ENCODE data around the gene CNTNAP5. TPM values are rescaled to one million over a fixed set of nuclear protein-coding genes. Genes with fewer than 3 reads are reported as not detected.

Gene CNTNAP5
- total RNA-seq, 1 experiment from 2014 or later: not detected

DNA sequence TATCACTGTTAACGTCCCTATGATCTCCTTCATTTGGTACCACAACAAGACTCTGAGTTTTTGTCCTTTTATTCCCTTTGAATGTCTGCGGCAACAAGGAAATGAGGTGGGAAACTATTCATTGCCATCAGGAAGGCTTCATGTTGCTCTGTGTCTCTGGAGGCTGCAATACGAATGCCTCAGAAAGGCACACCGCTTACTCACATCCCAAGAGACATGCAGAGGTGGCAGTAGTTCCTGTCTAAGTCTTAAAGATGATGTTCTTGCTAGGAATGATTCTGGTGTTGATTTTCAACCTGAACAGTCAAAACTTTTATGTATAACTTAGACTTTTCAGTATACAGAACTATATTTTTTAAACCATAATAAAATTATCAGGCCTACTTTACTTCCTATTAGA is 24.0 kb downstream of the CNTNAP5 start:
- no peak overlapping the region for H3K4me3 ChIP-seq (ENCODE audit: low read depth, low read length, poor library complexity, severe bottlenecking)
- H3K9me3 ChIP-seq (ENCODE audit: low read depth, low read length, poor library complexity, severe bottlenecking): no peaks in the 10 kb centered on the region
- TF ChIP-seq, protein P1, sequence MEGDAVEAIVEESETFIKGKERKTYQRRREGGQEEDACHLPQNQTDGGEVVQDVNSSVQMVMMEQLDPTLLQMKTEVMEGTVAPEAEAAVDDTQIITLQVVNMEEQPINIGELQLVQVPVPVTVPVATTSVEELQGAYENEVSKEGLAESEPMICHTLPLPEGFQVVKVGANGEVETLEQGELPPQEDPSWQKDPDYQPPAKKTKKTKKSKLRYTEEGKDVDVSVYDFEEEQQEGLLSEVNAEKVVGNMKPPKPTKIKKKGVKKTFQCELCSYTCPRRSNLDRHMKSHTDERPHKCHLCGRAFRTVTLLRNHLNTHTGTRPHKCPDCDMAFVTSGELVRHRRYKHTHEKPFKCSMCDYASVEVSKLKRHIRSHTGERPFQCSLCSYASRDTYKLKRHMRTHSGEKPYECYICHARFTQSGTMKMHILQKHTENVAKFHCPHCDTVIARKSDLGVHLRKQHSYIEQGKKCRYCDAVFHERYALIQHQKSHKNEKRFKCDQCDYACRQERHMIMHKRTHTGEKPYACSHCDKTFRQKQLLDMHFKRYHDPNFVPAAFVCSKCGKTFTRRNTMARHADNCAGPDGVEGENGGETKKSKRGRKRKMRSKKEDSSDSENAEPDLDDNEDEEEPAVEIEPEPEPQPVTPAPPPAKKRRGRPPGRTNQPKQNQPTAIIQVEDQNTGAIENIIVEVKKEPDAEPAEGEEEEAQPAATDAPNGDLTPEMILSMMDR (conservative IDR thresholded peaks at IDR 0.05; ENCODE audit: low read depth, low read length): no peak
- no peak for TF ChIP-seq EZH2 (IDR thresholded peaks at IDR 0.05; ENCODE audit: borderline replicate concordance, low read depth, low read length, poor library complexity, severe bottlenecking)
- no peak overlapping the region for H3K27ac ChIP-seq (ENCODE audit: low read depth, low read length, poor library complexity, severe bottlenecking)
- BruUV-seq (replicated peaks): no TSS peak
- CTCF ChIA-PET: no interaction called here
- POLR2A ChIA-PET (ENCODE audit: low non-redundant PET): no interaction called here
- no peaks in the 10 kb centered on the region for H3K4me1 ChIP-seq (ENCODE audit: insufficient read depth, low read length, poor library complexity, severe bottlenecking)
- H3K36me3 ChIP-seq (ENCODE audit: insufficient read depth, low read length, poor library complexity, severe bottlenecking): no peaks in the 10 kb centered on the region
- intact Hi-C loops (cut with micrococcal nuclease; ENCODE audit: unreplicated experiment): no loop called here
- DNase-seq (ENCODE audit: low spot score): no peak
- H3K27me3 ChIP-seq (replicated peaks; ENCODE audit: insufficient read depth, low read depth, low read length, poor library complexity): no peaks in the 10 kb centered on the region

- POLR2A ChIA-PET (ENCODE audit: low non-redundant PET): no interaction called here
- no peak for TF ChIP-seq EZH2 (IDR thresholded peaks at IDR 0.05; ENCODE audit: borderline replicate concordance, low read depth, low read length, poor library complexity, severe bottlenecking)
- TF ChIP-seq, protein P1 (conservative IDR thresholded peaks at IDR 0.05; ENCODE audit: low read depth, low read length): no peak
- no TSS peak for BruUV-seq (replicated peaks)
Measured at GRCh38 chr2:124050833-124051497, 25.9 kb downstream of the CNTNAP5 start.

DNA sequence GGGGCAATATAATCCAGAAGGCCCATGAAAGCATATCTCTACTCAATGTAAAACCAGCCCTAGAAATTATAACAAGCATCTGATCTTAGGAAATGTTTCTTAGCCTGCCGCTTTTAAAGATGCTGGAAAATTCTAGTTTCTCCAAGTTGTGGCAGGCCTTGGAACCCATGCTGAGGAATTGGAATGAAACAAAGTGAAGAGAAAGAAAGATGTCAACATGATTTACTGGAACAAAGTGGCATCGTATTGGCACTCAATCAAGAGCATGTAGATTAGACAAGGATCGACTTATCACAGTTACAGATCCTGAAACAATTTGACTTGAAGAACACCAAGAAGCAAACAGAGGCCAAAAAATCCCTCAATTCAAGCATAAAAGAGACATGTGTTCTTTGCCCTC is 28.7 kb downstream of the CNTNAP5 start:
- H3K36me3 ChIP-seq (ENCODE audit: insufficient read depth, low read length, poor library complexity, severe bottlenecking): no peaks in the 10 kb centered on the region
- no peak for TF ChIP-seq EZH2 (IDR thresholded peaks at IDR 0.05; ENCODE audit: borderline replicate concordance, low read depth, low read length, poor library complexity, severe bottlenecking)
- TF ChIP-seq, protein P1 (conservative IDR thresholded peaks at IDR 0.05; ENCODE audit: low read depth, low read length): no peak
- H3K27ac ChIP-seq (ENCODE audit: low read depth, low read length, poor library complexity, severe bottlenecking): no peak overlapping the region
- DNase-seq (ENCODE audit: low spot score): no peak
- intact Hi-C loops (cut with micrococcal nuclease; ENCODE audit: unreplicated experiment): no loop called here
- ChIA-PET POLR2A (ENCODE audit: low non-redundant PET) (no interaction called here), CTCF (no interaction called here)
- H3K27me3 ChIP-seq (replicated peaks; ENCODE audit: insufficient read depth, low read depth, low read length, poor library complexity): no peaks in the 10 kb centered on the region
- no peaks in the 10 kb centered on the region for H3K4me1 ChIP-seq (ENCODE audit: insufficient read depth, low read length, poor library complexity, severe bottlenecking)
- H3K9me3 ChIP-seq (ENCODE audit: low read depth, low read length, poor library complexity, severe bottlenecking): no peaks in the 10 kb centered on the region
- no peak overlapping the region for H3K4me3 ChIP-seq (ENCODE audit: low read depth, low read length, poor library complexity, severe bottlenecking)
- no TSS peak for BruUV-seq (replicated peaks)

More at GRCh38 chr2:124050833-124051497, 25.9 kb downstream of the CNTNAP5 start:
- no peak for DNase-seq (ENCODE audit: low spot score)
- H3K9me3 ChIP-seq (ENCODE audit: low read depth, low read length, poor library complexity, severe bottlenecking): no peaks in the 10 kb centered on the region
- no peaks in the 10 kb centered on the region for H3K27me3 ChIP-seq (replicated peaks; ENCODE audit: insufficient read depth, low read depth, low read length, poor library complexity)
- no peaks in the 10 kb centered on the region for H3K4me1 ChIP-seq (ENCODE audit: insufficient read depth, low read length, poor library complexity, severe bottlenecking)
- no peaks in the 10 kb centered on the region for H3K36me3 ChIP-seq (ENCODE audit: insufficient read depth, low read length, poor library complexity, severe bottlenecking)
- intact Hi-C loops (cut with micrococcal nuclease; ENCODE audit: unreplicated experiment): no loop called here
- H3K27ac ChIP-seq (ENCODE audit: low read depth, low read length, poor library complexity, severe bottlenecking): no peak overlapping the region
- CTCF ChIA-PET: no interaction called here
- H3K4me3 ChIP-seq (ENCODE audit: low read depth, low read length, poor library complexity, severe bottlenecking): no peak overlapping the region
